HG03280 (cell line): Measurements from ENCODE around the gene EDARADD.
"Not testable (repeated sequence)": the region's sequence is repeated elsewhere in the genome, so short reads cannot be mapped to it uniquely, and the experiment has no call there.

Experiments
- ATAC-seq: cut with Tn5 transposase; IDR thresholded peaks from one replicate; pipeline ENCODE4 v1.9.1; 2021; ENCODE audit warnings: mild to moderate bottlenecking, moderate library complexity; ENCODE audit not compliant: unreplicated experiment

EDARADD gene

DNA sequence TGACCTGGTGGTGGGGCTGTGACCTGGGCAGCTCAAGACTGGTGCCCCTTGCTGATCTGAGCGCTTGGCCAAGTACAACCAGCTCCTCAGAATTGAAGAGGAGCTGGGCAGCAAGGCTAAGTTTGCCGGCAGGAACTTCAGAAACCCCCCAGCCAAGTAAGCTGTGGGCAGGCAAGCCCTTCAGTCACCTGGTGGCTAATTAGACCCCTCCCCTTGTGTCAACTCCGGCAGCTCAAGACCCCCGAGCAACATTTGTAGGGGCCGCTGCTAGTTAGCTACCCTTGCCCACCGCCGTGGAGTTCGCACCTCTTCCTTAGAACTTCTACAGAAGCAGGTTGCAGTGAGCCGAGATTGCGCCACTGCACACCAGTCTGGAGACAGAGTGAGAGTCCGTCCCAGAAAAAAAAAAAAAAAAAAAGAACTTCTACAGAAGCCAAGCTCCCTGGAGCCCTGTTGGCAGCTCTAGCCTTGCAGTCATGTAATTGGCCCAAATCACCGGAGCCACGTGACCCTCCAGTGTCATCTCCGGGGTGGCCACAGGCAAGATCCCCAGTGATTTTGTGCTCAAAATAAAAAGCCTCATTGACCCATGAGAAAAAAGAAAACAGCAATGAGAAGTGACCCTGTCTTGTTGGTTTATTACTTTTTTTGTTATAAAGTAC lies 90.4 kb downstream of the EDARADD start:
- ATAC-seq: no peak

- no peak for ATAC-seq
Observed at GRCh38 chr1:236486356-236487002, 92.4 kb downstream of the EDARADD start.

DNA sequence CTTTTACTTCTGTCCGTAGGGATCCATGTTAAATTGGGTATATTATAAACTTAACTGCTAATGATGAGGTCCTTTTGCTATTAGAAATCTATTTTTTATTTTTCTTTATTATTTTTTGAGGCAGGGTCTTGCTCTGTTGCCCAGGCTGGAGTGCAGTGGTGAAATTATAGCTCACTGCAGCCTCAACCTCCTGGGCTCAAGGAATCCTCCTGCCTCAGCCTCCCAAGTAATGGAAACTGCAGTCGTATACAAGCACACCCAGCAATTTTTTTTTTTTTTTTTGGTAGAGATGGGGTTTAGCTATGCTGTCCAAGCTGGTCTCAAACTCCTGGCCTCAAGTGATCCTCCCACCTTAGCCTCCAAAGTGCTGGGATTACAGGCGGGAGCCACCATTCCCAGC lies 95.1 kb downstream of the EDARADD start:
- not testable (repeated sequence) for ATAC-seq

- ATAC-seq: peak; percentile 62
Observed at GRCh38 chr1:236489710-236490377, 95.8 kb downstream of the EDARADD start.

- no peak for ATAC-seq
Observed at GRCh38 chr1:236491469-236492136, 97.5 kb downstream of the EDARADD start.

DNA sequence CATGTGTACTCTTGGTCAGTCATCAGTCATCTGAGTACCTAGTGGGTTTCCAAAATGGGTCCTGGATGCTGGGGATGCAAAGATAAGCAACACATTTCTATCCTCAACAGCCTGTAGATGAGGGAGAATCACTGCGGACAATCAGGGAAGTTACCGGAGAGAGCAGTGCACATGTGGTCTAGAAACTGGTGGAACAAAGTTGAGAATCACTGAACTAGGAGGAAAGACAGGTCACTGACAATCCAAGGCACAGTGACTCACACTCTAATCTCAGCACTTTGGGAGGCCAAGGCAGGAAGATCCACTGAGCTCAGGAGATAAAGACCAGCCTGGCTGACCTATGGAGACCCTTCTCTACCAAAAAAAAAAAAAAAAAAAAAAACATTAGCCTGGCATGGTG lies 98.3 kb downstream of the EDARADD start:
- no peak for ATAC-seq

DNA sequence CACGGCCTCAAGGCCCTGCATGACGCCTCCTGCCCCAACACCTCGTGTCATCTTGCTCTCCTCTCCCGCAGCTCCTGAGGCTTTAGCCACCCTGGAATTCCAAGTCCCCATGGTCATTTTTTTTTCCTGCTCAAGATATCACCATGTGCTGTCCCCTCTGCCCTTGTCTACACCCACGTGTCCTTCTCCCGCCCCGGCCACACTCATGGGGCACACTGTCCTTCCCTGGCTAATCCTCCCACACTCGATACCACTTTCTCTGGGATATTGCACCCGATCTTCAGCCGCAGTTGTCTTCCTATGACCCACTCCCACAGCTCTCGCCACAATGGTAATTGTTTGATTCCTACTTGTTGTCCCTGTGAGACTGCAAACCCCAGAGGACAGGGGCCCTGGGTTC lies 100.0 kb downstream of the EDARADD start:
- ATAC-seq: no peak

- ATAC-seq: no peak
Observed at GRCh38 chr1:236494586-236495466, 100.7 kb downstream of the EDARADD start.

GRCh38 chr1:236495467-236496112 lies 101.5 kb downstream of the EDARADD start:
- no peak for ATAC-seq

GRCh38 chr1:236497908-236498307 lies 103.8 kb downstream of the EDARADD start:
- no peak for ATAC-seq

DNA sequence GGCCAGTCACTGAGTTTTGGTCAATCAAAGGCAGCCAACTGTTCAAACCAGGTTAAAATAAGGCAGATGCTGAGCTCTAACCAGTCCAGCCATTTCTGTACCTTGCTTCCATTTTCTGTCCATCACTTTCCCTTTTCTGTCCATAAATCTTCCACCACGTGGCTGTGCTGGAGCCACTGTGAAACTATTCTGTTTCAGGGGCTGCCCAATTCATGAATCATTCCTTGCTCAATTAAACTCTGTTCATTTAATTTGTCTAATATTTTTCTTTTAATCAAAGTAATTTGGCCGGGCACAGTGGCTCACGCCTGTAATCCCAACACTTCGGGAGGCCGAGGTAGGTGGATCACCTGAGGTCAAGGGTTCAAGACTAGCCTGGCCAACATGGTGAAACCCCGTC lies 107.0 kb downstream of the EDARADD start:
- no peak for ATAC-seq

GRCh38 chr1:236502579-236502971 lies 108.5 kb downstream of the EDARADD start:
- no peak for ATAC-seq

DNA sequence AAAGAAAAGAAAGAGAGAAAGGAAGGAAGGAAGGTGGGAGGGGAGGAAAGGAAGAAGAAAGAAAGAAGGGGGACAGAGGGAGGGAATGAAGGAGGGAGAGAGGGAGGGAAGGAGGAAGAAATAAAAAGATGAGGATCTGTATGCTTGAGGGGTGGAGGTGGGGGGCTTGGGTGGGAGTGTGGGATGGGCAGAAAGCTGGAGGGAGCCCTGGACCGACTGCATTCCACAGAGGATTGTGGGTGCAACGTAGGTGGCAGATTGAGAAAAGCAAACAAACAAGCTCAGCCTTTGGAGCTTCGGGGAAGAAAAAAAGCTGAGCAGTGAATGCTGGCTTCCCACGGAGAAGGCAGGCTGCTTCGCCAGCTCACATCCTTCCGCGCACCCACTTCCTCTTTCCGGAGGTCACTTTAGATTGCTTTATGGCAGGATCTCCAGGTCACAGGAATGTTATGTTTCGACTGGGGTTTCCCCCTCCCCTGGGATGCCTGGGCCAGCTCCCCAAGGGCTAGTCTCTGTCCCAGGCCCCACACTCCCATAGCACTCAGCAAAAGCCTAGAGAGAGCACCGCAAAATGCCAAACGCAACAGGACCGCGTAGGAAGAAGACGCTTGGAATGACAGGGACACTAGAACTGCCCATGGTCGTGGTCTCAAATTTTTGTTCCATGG lies 109.0 kb downstream of the EDARADD start:
- no peak for ATAC-seq

GRCh38 chr1:236504338-236504737 lies 110.3 kb downstream of the EDARADD start:
- not testable (repeated sequence) for ATAC-seq

- no peak for ATAC-seq
Observed at GRCh38 chr1:236507022-236507700, 113.1 kb downstream of the EDARADD start.

GRCh38 chr1:236508593-236509027 lies 114.5 kb downstream of the EDARADD start:
- ATAC-seq: no peak

- no peak for ATAC-seq
Observed at GRCh38 chr1:236509203-236509602, 115.1 kb downstream of the EDARADD start.

DNA sequence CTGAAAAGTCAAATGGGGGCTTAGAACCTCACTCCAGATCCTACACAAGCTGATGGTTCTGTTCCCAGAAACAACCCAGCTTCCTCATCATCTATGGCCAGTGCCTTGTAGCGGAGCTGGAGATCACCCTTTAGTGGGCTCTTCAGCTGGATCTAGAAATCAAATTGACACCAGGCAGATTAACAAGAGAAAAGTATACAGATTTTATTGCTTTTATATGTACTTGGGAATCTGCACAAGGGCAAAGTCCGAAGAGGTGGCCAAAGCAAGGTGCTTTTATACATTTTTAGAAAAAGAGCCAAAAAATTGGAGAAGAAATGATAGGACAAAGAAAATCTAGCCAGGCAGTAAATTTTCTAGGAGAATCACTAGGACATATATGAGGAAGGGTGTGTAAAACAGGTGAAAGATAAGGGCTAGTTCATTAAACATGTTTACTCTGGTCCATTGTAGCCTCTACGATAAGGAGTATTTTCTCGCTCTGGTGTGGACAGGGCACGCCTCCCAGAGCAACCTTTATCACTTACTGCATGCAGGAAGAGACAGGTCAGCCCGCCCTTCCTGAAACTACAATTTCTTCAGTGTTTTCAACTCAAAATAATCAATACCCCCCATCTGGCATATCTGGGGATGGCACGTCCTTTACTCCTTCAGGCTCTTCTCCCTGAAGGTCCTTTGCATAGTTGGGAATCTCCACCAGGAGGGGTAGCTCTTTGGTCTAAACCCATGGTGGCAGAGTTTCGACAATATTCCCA lies 115.7 kb downstream of the EDARADD start:
- no peak for ATAC-seq
